GM18519 (cell line): ENCODE measurements around the gene TMEFF1.
"Not testable (repeated sequence)": the region's sequence is repeated elsewhere in the genome, so short reads cannot be mapped to it uniquely, and the experiment has no call there.

Experiments used
- ATAC-seq: cut with Tn5 transposase; IDR thresholded peaks from one replicate; pipeline ENCODE4 v1.9.1; 2021; ENCODE audit warnings: mild to moderate bottlenecking, moderate library complexity; ENCODE audit not compliant: unreplicated experiment, low FRiP score

TMEFF1 gene

DNA sequence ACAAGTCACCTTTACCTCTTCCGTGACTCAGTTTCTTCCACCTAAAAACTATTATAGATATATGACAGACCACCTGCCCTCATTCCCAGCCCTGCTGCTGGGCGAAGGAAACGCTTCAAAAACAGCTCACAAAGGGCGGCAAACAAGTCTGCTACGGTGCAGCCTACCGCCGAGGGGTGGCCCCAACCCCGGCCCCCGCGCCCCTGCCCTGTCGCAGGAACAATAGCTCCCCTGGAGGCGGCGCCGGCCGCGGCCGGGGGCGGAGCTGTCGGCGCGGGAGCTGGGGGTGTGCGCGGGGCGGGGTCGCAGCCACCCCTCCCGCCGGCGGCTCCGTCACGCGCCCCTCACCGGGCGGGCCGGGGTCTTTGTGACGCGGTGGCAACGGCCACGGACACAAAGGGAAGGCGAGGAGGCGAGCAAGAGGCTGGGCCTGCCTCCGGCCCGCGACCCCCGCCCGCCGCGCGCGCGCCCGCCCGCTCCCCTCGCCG lies at the start of gene TMEFF1:
TMEFF1 (plus strand) TSS at position 362 of the 488 bp plus-strand sequence. CDS start 396 bp downstream, outside the sequence.
- peak; percentile 43 for ATAC-seq

GRCh38 chr9:100425758-100426157 lies 47.2 kb upstream of the TMEFF1 start:
- ATAC-seq = no peak

- ATAC-seq = no peak
Observed at GRCh38 chr9:100426189-100426529, 46.8 kb upstream of the TMEFF1 start.

DNA sequence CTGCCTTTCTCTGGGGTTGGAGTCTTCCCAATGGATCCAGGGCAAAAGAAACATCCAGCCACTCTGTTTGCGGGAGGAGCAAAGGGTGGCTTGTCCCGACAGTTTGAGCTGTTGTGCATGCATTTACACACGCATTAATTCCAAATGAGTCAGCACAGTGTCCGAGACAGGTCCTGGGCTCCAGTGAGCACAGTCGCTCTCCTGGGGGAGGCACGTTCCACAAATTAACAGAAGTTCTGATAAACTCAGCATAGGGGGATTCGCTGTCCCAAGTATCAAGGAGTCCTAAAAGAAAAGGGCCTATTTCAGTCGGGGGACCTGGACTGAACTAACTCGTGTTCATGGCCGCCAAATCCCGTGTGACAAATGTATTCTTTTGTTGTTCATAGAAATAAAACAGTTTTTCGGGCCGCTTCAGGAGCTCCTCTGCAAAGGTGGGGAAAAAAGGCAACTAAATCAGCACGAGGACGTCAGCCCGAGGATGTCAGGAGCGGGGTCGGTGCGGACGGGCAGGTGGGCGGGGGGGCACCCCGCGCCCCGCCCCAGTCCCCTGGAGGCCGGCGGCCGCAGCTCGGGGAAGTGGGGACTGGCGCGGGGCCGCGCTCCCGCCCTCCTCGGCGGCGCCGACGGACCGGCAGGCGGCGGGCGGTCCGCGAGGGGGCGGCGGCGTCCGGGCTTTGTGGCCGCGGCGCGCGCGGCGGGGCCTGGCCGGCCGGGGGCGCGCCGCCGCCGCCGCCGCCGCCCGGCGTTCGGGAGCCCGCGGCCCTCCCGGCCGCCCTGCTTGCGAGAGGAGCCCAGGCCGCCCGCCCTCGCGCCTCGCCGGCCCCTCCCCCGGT lies 46.2 kb upstream of the TMEFF1 start, which contains the start of gene MSANTD3:
MSANTD3 (plus strand) TSS at position 614 of the 836 bp plus-strand sequence. CDS start 14,796 bp downstream, outside the sequence.
- ATAC-seq = peak; percentile 56

DNA sequence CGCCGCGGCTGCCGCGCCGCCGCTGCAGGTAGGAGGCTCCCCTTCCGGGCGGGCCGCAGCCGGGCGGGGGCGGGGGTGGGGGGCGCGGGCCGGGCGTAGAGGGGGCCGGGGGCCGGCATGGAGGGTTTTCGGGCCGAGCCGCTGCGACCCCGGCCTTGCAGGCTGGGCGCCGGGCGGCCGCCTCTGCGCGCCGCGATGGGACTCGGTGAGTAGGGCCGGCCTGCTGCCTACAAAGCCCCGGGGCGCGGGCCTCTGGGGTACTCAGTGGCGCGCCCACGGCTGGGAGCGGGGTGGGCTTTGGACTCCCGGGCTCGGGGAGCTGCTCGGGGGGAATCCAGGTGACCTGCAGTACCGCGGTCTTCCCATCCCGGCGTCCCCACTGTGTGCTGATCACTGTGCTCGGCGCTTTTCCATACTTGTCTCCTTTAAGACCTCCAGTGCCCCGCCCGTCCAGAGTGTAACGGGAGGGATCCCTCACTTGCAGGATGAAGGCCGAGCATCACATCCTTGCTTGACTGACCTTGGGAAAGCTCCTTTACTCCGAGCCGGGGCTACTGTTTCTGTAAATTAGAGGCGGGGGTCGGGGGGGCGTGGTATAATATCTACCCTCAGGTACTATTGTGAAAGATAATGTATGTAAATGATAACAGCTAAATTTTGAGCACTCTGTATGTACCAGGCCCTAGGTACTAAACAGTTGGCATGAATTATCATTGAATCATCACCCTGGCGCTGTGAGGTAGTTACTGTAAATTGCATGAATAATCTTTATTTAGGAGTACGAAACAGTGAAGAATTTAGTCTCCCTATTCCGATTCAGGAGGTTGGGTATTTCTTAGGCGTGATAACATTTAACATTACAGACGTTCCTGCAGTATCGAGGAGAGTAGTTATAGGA lies 45.3 kb upstream of the TMEFF1 start:
- peak; percentile 36 for ATAC-seq

DNA sequence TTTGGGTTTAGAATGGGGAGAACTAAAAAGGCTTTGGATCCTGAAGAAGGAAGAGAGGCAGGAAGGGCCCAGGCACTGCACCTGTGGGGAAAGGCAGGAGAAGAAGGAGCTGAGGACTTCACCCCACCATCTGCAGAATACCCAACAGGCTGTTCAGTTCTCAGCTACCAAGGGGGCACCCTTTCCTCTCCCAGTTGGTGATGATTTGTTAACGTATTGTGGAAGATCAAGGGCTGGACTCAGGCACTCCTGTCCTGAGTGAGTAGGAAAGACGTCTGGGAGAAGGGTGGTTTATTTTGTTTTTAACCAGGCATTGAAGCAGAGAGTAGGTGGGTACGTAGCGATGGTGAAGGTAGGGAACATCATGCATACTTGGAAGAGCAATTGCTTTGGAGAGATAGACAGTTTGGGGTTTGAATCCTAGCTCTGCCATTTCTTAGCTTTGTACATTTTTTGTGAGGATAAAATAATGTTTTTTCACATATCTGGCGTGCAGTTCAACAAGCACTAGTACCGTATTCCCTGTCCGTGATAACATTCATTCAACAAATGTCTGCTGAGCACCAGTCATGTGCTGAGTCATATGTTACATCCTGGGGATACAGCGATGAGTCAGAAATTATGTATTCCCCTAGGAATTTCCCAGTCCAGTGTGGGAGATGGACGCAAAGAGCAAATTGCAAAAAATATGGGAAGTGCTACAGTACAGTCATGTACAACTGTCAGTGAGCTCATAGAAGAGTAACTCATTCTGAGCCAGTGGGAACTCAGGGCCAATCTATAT lies 43.9 kb upstream of the TMEFF1 start:
- ATAC-seq = no peak

DNA sequence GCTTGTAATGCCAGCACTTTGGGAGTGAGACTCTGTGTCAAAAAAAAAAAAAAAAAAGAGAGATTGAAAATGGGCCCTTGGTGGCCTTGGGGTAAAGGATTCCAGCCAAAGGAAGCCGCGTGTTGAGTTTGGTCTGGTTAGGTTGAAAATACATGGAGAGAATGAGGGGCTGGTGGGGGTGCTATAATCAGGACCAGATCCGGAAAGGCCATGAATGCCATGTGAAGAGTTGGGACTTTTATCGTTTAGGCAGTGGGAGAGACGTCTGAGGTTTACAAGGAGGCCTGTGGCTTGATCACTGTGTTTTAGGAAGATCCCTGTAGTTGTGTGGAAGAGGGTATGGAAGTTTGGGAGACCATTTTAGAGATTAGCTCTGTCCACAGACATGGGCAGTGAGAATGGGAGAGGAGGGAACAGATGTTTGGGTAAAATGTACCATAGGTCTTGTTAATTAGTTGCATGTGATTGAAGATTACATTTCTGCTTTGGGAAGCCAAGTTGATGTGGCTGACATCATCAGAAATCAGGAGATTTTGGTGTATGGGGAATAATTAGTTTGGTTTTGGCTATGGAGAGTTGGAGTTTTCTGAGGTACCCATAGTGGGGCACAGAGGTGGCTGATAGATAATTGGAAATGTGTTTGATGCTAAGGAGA lies 42.5 kb upstream of the TMEFF1 start:
- ATAC-seq = no peak

- ATAC-seq = no peak
Observed at GRCh38 chr9:100431886-100432285, 41.1 kb upstream of the TMEFF1 start.

DNA sequence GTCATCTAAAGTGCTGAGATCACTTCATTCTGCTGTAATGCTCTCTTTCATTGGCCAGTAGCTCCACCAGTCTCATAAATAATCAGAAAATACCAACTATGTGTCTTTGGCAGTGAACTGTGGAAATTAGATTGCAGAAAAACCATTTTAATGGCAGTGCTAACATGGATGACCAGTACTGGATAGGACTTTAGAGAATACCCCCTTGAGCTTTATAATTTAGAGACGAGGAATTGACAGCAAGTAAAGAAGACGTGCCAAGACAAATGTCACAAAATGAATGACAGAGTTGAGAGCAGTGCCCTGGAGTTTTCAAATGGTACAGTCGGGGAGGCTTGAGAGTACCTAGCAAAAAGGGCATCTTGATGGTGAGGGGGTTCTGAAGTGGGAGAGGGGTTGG lies 40.2 kb upstream of the TMEFF1 start:
- ATAC-seq = no peak

DNA sequence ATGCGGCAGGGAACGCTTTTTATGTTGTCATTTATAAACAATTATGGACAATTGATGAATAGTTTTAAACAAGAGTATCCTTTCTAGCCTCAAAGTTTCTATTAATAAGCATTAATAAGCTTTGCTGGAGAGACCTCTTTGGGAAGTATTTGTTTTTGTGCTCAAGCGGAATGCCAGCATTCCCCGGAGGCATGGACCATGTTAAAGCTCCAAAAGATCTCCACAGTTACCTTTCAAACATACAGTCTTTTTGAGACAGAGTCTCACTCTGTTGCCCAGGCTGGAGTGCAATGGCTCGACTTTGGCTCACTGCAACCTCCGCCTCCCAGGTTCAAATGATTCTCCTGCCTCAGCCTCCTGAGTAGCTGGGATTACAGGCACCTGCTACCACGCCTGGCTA lies 36.4 kb upstream of the TMEFF1 start:
- ATAC-seq = no peak

DNA sequence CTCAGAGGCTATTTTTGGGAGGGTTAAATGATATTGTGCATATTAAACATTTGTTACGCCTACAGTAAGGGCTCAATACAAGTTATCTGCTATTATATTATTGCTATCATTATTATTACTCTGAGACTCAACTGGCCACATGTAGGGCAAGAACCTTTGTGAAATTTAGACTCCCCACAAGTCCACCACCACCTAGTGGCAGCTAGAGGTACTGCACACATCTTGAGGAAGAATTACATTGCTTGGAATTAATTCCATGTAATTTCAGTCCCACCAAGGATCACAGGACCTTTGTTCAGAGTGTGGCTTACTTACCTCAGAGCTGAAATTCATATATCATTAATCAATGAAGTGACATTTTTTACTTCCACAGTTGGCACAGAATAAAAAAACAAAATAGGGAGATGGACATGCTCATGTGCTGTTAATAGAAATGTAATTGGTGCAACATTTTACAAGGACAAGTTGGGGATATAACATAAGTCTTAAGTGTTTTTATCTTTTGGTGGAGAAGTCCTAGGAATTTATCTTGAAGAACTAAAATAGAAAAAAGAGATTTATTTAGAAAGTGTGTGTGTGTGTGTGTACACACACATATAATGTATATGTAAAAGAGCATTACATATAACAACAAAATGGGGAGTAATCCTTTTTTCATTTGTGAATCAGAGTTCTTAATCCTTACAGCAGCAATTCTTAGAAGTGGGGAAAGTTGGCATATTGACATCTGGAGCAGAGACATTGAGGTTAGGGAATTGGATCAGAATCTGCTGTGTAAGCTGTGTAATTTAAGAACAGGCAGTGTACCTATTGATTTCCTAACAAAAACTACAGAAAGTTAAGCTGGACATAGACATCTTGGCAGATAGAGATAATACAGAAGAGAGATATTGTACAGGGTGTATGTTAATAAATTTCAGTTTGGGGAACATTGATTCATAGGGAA lies 34.8 kb upstream of the TMEFF1 start:
- no peak for ATAC-seq

DNA sequence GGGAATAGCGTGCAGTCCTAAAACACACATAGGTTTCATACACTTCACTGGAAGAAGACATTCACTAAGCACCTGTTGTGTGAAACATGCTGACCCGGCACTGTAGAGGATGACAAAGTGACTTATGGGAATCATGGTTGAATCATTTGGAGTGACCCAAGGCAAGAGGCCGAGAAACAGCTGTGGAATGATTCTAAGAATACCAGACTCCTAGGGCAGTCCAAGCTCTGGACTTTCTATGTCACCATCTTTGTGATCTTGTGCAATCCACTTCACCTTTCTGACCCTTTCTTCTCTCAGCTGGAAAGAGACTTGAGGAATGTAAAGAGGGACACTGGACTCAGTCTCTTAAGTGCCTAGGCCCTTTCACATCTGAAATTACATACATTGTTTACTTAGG lies 32.9 kb upstream of the TMEFF1 start:
- no peak for ATAC-seq

- not testable (repeated sequence) for ATAC-seq
Observed at GRCh38 chr9:100440487-100440886, 32.5 kb upstream of the TMEFF1 start.

GRCh38 chr9:100441911-100442361 lies 31.0 kb upstream of the TMEFF1 start:
- ATAC-seq = no peak

DNA sequence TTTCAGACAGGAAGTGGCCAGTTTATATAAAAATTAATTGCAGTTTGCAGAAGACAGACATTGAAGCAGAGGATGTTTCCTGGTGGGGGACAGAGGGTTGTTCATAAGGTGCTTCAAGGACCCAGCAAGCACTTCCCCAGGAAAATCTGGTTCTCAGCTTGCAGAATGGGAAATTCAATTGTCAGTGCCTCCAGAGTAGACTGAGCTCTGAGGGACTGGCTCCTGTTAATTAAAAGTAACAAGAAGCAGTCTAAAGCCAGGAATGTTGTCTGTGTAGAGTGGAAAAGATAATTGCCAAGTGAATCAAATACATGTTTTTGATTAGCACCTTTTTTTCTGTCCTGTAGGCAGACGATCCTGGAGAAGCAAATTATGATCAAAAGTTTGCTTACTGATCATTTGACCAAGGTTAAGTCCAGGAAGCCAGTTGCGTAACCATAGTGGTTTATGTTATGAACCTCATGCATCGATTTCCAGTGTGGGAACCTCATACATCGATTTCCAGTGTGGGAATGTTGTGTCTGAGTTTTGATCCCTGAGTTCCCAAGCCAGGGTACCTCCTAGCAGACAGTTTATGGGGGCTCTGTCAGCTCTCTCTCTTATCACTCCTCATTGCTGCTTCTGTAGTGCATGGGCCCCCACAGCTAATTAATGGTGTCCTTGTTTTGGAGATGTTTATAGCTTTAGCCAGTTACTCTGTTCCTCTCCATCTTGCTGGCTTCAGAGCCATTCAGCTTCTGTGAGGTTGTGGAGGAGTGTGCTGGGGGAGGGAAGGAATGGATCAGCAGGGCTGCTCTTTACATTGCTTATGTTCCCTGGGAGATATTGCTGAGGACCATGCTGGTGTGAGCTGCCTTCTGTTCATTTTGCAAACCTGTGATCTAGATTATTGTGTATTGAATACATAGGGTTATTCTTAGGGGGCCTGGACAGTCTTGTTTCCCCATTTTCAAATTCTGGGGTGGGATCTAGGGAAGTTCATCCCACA lies 28.9 kb upstream of the TMEFF1 start:
- ATAC-seq = no peak

GRCh38 chr9:100445161-100445902 lies 27.6 kb upstream of the TMEFF1 start:
- no peak for ATAC-seq
